Measurements from ENCODE around the gene ETV3. TPM values are rescaled to one million over a fixed set of nuclear protein-coding genes. Genes with fewer than 3 reads are reported as not detected.

The ETV3 gene
- total RNA-seq, 4 donors from 2014 or later: 88.9 to 93.6 (median 90.9) TPM

GRCh38 chr1:157181258-157181657, 43.1 kb upstream of the ETV3 start:
- H3K4me1 ChIP-seq: no peaks in the 10 kb centered on the region
- no peak for TF ChIP-seq EP300 (IDR thresholded peaks at IDR 0.05)
- TF ChIP-seq POLR2AphosphoS5 (IDR thresholded peaks at IDR 0.05): no peak
- TF ChIP-seq CTCF (IDR thresholded peaks at IDR 0.05): no peak
- TF ChIP-seq POLR2A (IDR thresholded peaks at IDR 0.05): no peak
- H3K27ac ChIP-seq: no peak overlapping the region
- H3K36me3 ChIP-seq: no peaks in the 10 kb centered on the region
- no peaks in the 10 kb centered on the region for H3K9me3 ChIP-seq
- no peak for DNase-seq (ENCODE audit: low spot score in 2 of 2)
- H3K27me3 ChIP-seq: no peaks in the 10 kb centered on the region
- 75% methylated on average over 5 of the region's 5 CpGs for WGBS
- H3K4me3 ChIP-seq: no peak overlapping the region

GRCh38 chr1:157178490-157178889, 40.3 kb upstream of the ETV3 start:
- DNase-seq (ENCODE audit: low spot score in 2 of 2): no peak
- Histone ChIP-seq H3K4me1 (no peaks in the 10 kb centered on the region), H3K4me3 (no peak overlapping the region), H3K27me3 (no peaks in the 10 kb centered on the region), H3K36me3 (no peaks in the 10 kb centered on the region), H3K9me3 (no peaks in the 10 kb centered on the region), H3K27ac (no peak overlapping the region)
- WGBS: 69% methylated on average over 3 of the region's 3 CpGs
- no peak for TF ChIP-seq EP300 (IDR thresholded peaks at IDR 0.05)
- TF ChIP-seq CTCF (IDR thresholded peaks at IDR 0.05): no peak
- TF ChIP-seq POLR2AphosphoS5 (IDR thresholded peaks at IDR 0.05): no peak
- TF ChIP-seq POLR2A (IDR thresholded peaks at IDR 0.05): no peak

GRCh38 chr1:157177733-157178394, 39.7 kb upstream of the ETV3 start:
- Histone ChIP-seq H3K4me3 (no peak overlapping the region), H3K4me1 (no peaks in the 10 kb centered on the region), H3K36me3 (no peaks in the 10 kb centered on the region), H3K9me3 (no peaks in the 10 kb centered on the region), H3K27ac (no peak overlapping the region), H3K27me3 (no peaks in the 10 kb centered on the region)
- no peak for DNase-seq (ENCODE audit: low spot score in 2 of 2)
- WGBS: 40% methylated on average over 4 of the region's 4 CpGs
- TF ChIP-seq CTCF (IDR thresholded peaks at IDR 0.05) (no peak), POLR2A (IDR thresholded peaks at IDR 0.05) (no peak), POLR2AphosphoS5 (IDR thresholded peaks at IDR 0.05) (no peak), EP300 (IDR thresholded peaks at IDR 0.05) (no peak)

DNA sequence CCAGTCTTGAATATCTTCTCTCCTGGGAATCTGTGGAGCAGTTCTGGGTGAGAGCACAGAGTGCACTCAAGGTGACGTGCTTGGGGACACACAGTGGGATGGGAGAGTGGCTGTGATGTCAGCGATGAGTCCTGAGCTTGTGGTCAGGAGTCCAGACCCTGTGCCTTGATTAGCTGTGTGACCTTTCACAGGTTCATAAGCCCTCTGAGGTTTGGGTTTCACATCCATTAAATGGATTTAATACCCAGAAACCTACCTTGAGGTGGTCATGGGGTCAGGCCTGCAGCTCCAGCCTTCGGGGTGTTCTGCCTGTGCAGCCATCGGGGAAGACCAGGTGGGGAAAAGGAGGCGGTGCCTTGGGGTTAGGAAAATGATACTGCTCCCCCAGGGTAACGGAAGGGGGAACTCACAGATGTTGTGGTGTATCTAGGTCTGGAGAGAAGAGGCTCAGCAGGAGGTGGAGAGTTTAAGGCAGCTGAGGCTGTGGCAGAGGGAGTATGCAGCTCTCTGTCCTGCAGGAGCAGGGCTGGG, 38.5 kb upstream of the ETV3 start:
- WGBS: 77% methylated on average over 6 of the region's 6 CpGs
- H3K27me3 ChIP-seq: no peaks in the 10 kb centered on the region
- no peak overlapping the region for H3K27ac ChIP-seq
- H3K36me3 ChIP-seq: no peaks in the 10 kb centered on the region
- H3K4me3 ChIP-seq: no peak overlapping the region
- TF ChIP-seq POLR2A (IDR thresholded peaks at IDR 0.05) (no peak), CTCF (IDR thresholded peaks at IDR 0.05) (no peak), POLR2AphosphoS5 (IDR thresholded peaks at IDR 0.05) (no peak), EP300 (IDR thresholded peaks at IDR 0.05) (no peak)
- no peak for DNase-seq (ENCODE audit: low spot score in 2 of 2)
- no peaks in the 10 kb centered on the region for H3K4me1 ChIP-seq
- H3K9me3 ChIP-seq: no peaks in the 10 kb centered on the region

- Histone ChIP-seq H3K27me3 (no peaks in the 10 kb centered on the region), H3K27ac (no peak overlapping the region), H3K4me1 (no peaks in the 10 kb centered on the region), H3K9me3 (no peaks in the 10 kb centered on the region), H3K4me3 (no peak overlapping the region), H3K36me3 (no peaks in the 10 kb centered on the region)
- DNase-seq (ENCODE audit: low spot score in 2 of 2): no peak
- no peak for TF ChIP-seq CTCF (IDR thresholded peaks at IDR 0.05)
- TF ChIP-seq EP300 (IDR thresholded peaks at IDR 0.05): no peak
- no peak for TF ChIP-seq POLR2AphosphoS5 (IDR thresholded peaks at IDR 0.05)
- no peak for TF ChIP-seq POLR2A (IDR thresholded peaks at IDR 0.05)
- 100% methylated on average over 1 of the region's 1 CpG for WGBS
These were observed 37.8 kb upstream of the ETV3 start for GRCh38 chr1:157176016-157176415.

Measured in suprapubic skin (tissue), 4 donors.